H1 (cell line): Measurements from ENCODE around the gene RAD23A. TPM values are rescaled to one million over a fixed set of nuclear protein-coding genes. Genes with fewer than 3 reads are reported as not detected.
A peak's percentile ranks its signal among the peaks of the same experiment; 100 is the strongest.

Experiments used
- CTCF ChIA-PET: fragments of 300-600 bp; sonication (Branson Sonifier 250); formaldehyde crosslinking; loops from one replicate; lab custom pipeline; 2021; ENCODE audit not compliant: partially characterized antibody; lab: Charles Lee
- POLR2A ChIA-PET: fragments of 300-600 bp; sonication (Branson Sonifier 250); formaldehyde crosslinking; loops from one replicate; lab custom pipeline; 2021; ENCODE audit warnings: inconsistent platforms; ENCODE audit not compliant: partially characterized antibody; lab: Charles Lee
- DNase-seq, 2 experiments: peaks; one replicate each; pipeline versions ENCODE4 v3.0.0 to v3.0.0-alpha.2; 2010 to 2022; ENCODE audit warnings: low spot score in 2 of 2, low read depth in 1 of 2, mixed read lengths in 1 of 2
- FAIRE-seq: peaks from 2 replicates; lab custom pipeline; 2011; peaks lifted over from hg19 to GRCh38; lab: Jason Lieb, UNC
- H2AFZ ChIP-seq: 2 replicates; pipeline ENCODE4 v1.8.1; 2012; ENCODE audit warnings: low read length, inconsistent platforms
- H2AK5ac ChIP-seq: 2 replicates; pipeline ENCODE4 v1.6.1; 2013; ENCODE audit warnings: low read depth, low read length
- H2BK120ac ChIP-seq: replicated peaks from 2 replicates; pipeline ENCODE3; 2013; ENCODE audit warnings: low read depth, low read length, inconsistent platforms
- H2BK12ac ChIP-seq: 2 replicates; pipeline ENCODE4 v1.6.1; 2013; ENCODE audit warnings: low read depth, low read length
- H2BK15ac ChIP-seq: 2 replicates; pipeline ENCODE4 v1.6.1; 2013; ENCODE audit warnings: low read length
- H2BK20ac ChIP-seq: 2 replicates; pipeline ENCODE4 v1.6.1; 2013; ENCODE audit warnings: low read length
- H2BK5ac ChIP-seq: 2 replicates; pipeline ENCODE4 v1.6.1; 2013; ENCODE audit warnings: low read depth, low read length
- H3K14ac ChIP-seq: 2 replicates; pipeline ENCODE4 v1.6.1; 2013; ENCODE audit warnings: inconsistent platforms; ENCODE audit not compliant: insufficient read length
- H3K18ac ChIP-seq: 2 replicates; pipeline ENCODE4 v1.6.1; 2013; ENCODE audit warnings: low read length; ENCODE audit errors: extremely low read depth
- H3K23ac ChIP-seq: 2 replicates; pipeline ENCODE4 v1.6.1; 2013; ENCODE audit warnings: inconsistent platforms; ENCODE audit not compliant: insufficient read length
- H3K23me2 ChIP-seq: 2 replicates; pipeline ENCODE4 v1.6.1; 2013; ENCODE audit warnings: low read depth, low read length
- H3K27ac ChIP-seq: 2 replicates; pipeline ENCODE4 v1.6.1; 2011; ENCODE audit warnings: low read depth, low read length, inconsistent platforms
- H3K27me3 ChIP-seq, 4 experiments: replicated peaks in 1 of 4; 1 replicate in 1 of 4; 2 replicates in 3 of 4; pipeline versions ENCODE4 v1.6.1 to v1.8.1; 2011 to 2013; ENCODE audit warnings: low read length in 3 of 4, mild to moderate bottlenecking in 3 of 4, inconsistent platforms in 2 of 4, mixed read lengths in 2 of 4, moderate library complexity in 1 of 4; ENCODE audit not compliant: control insufficient read depth in 3 of 4, insufficient read depth in 3 of 4; ENCODE audit errors: extremely low read depth in 1 of 4
- H3K36me3 ChIP-seq, 4 experiments: 2 replicates each; pipeline versions ENCODE4 v1.6.1 to v1.8.1; 2011 to 2013; ENCODE audit warnings: mild to moderate bottlenecking in 4 of 4, low read length in 3 of 4, moderate library complexity in 2 of 4, control low read depth in 1 of 4, inconsistent platforms in 1 of 4; ENCODE audit not compliant: insufficient read depth in 4 of 4, control insufficient read depth in 2 of 4
- H3K4ac ChIP-seq: replicated peaks from 2 replicates; pipeline ENCODE3; 2013; ENCODE audit warnings: low read length, low read depth, mixed read lengths, inconsistent platforms; ENCODE audit not compliant: insufficient read length
- H3K4me1 ChIP-seq, 4 experiments: replicated peaks in 1 of 4; 1 replicate in 1 of 4; 2 replicates in 3 of 4; pipeline versions ENCODE4 v1.6.1 to v1.8.1; 2011 to 2013; ENCODE audit warnings: low read length in 3 of 4, inconsistent platforms in 2 of 4, mixed read lengths in 1 of 4; ENCODE audit not compliant: insufficient read depth in 4 of 4, control insufficient read depth in 3 of 4
- H3K4me2 ChIP-seq, 2 experiments: 2 replicates each; pipeline versions ENCODE4 v1.6.1 to v1.8.1; 2011 to 2013; ENCODE audit warnings: low read depth in 2 of 2, low read length in 2 of 2, control low read depth in 1 of 2, inconsistent platforms in 1 of 2, mild to moderate bottlenecking in 1 of 2; ENCODE audit not compliant: insufficient read depth in 1 of 2
- H3K4me3 ChIP-seq, 4 experiments: fragments of 200-600, 300-600 bp in 1 of 4; sonication (generic), shearing (Covaris generic), sonication (Bioruptor Twin) in 1 of 4; 2 replicates each; pipeline versions ENCODE4 v1.5.1 to v1.8.1; 2011 to 2016; ENCODE audit warnings: low read length in 4 of 4, low read depth in 3 of 4, control low read depth in 2 of 4, inconsistent platforms in 2 of 4, mild to moderate bottlenecking in 2 of 4, mixed read lengths in 1 of 4, moderate library complexity in 1 of 4; ENCODE audit not compliant: insufficient read depth in 2 of 4; ENCODE audit errors: extremely low read depth in 1 of 4
- H3K56ac ChIP-seq: replicated peaks from 2 replicates; pipeline ENCODE3; 2013; ENCODE audit warnings: low read depth, mild to moderate bottlenecking, mixed read lengths, low read length, inconsistent platforms; ENCODE audit not compliant: insufficient read length
- H3K79me1 ChIP-seq: 2 replicates; pipeline ENCODE4 v1.6.1; 2013; ENCODE audit warnings: low read depth, low read length, control low read depth
- H3K79me2 ChIP-seq, 2 experiments: 2 replicates each; pipeline versions ENCODE4 v1.6.1 to v1.8.1; 2012 to 2013; ENCODE audit warnings: low read length in 2 of 2, mild to moderate bottlenecking in 2 of 2, inconsistent platforms in 1 of 2; ENCODE audit not compliant: insufficient read depth in 2 of 2, control insufficient read depth in 1 of 2
- H3K9ac ChIP-seq, 4 experiments: replicated peaks in 1 of 4; 1 replicate in 1 of 4; 2 replicates in 3 of 4; pipeline versions ENCODE4 v1.6.1 to v1.8.1; 2011 to 2013; ENCODE audit warnings: low read depth in 3 of 4, low read length in 3 of 4, control low read depth in 2 of 4, mild to moderate bottlenecking in 2 of 4, moderate library complexity in 2 of 4, inconsistent platforms in 1 of 4; ENCODE audit errors: extremely low read depth in 1 of 4
- H3K9me3 ChIP-seq, 2 experiments: 2 replicates each; pipeline versions ENCODE4 v1.6.1 to v1.8.1; 2012 to 2013; ENCODE audit warnings: mild to moderate bottlenecking in 2 of 2, moderate library complexity in 2 of 2, control low read depth in 1 of 2, inconsistent platforms in 1 of 2, low read depth in 1 of 2, low read length in 1 of 2, mixed read lengths in 1 of 2; ENCODE audit not compliant: insufficient read depth in 2 of 2
- H4K20me1 ChIP-seq, 2 experiments: replicated peaks in 1 of 2; 2 replicates each; pipeline versions ENCODE3 to v1.8.1; 2011 to 2013; ENCODE audit warnings: inconsistent platforms in 2 of 2, low read length in 2 of 2, mild to moderate bottlenecking in 1 of 2; ENCODE audit not compliant: insufficient read depth in 2 of 2, control insufficient read depth in 1 of 2
- H4K5ac ChIP-seq: 2 replicates; pipeline ENCODE4 v1.6.1; 2013; ENCODE audit warnings: low read length, low read depth, mixed read lengths, inconsistent platforms; ENCODE audit not compliant: insufficient read length
- H4K8ac ChIP-seq: 2 replicates; pipeline ENCODE4 v1.8.0; 2013; ENCODE audit warnings: mild to moderate bottlenecking, moderate library complexity, low read length, inconsistent platforms; ENCODE audit not compliant: insufficient read depth; ENCODE audit errors: extremely low read depth
- H4K91ac ChIP-seq: replicated peaks from 2 replicates; pipeline ENCODE3; 2013; ENCODE audit warnings: low read length, mixed read lengths, inconsistent platforms; ENCODE audit not compliant: insufficient read length
- WGBS, 2 experiments: shearing (Covaris generic) in 1 of 2; methylation state at CpG; one replicate each; pipeline versions ENCODE4 v1.1.6 to v1.1.7; 2013 to 2015; ENCODE audit warnings: low lambda C conversion rate in 2 of 2, mixed read lengths in 2 of 2, inconsistent platforms in 1 of 2, low coverage in 1 of 2, missing lambda C conversion rate in 1 of 2; ENCODE audit not compliant: insufficient replicate concordance in 2 of 2, insufficient coverage in 1 of 2, insufficient read length in 1 of 2; ENCODE audit errors: extremely low coverage in 1 of 2, missing lambda C conversion rate in 1 of 2; 5-methylcytosine and 5-hydroxymethylcytosine counted together
- polyA plus RNA-seq, 7 experiments: library from polyadenylated mRNA; depleted of rRNA in 3 of 7; stranded (reverse) in 5 of 7; unstranded in 2 of 7; fragments of >200 nt in 5 of 7; fragments of 200-250 nt in 2 of 7; gene quantifications; 1 replicate in 5 of 7; 2 replicates in 1 of 7; 4 replicates in 1 of 7; pipeline versions ENCODE4 v1.2.1 to v1.2.3, GENCODE V29; 2011 to 2013; ENCODE audit warnings: missing spikeins in 2 of 7, mixed read lengths in 2 of 7
- total RNA-seq: library from RNA; stranded (reverse); fragmentation: NEBNext Ultra II Directional; extraction: Animal tissue kit (Norgen Biotek cat#: 25700); gene quantifications from 2 replicates; pipeline ENCODE4 v1.2.1, GENCODE V29; 2021

The RAD23A gene
- total and polyA plus RNA-seq, 2 of the 8 experiments (the other 6 are each of a cell fraction or from before 2014, with no cell fraction given) = 40.0 to 76.1 TPM

DNA sequence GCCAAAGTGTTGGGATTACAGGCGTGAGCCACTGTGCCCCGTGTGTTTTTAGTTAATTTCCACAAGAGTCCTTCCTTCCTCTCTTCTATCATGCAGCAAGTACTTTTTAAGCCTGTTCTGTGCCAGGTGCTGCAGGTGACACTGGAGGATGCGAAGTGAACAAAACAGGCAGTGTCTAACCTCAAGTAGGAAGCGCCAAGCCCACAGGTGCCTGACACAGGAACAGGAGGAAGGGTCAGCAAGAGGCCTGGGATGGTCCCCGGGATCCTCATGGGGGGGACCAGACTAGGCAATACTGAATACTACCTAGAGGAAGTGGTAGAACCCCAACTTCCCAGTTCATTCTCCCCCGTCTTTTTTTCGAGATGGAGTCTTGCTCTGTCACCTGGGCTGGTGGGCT, 9.1 kb upstream of the RAD23A start:
- Histone ChIP-seq H3K9ac (no peak overlapping the region; a peak in 1 of 7 replicates), H3K79me1 (peaks cover 10% of the 10 kb centered on the region), H3K27ac (0 out of 2 replicates have a peak overlapping the region, but pooled peaks have one; percentile 10), H4K20me1 (peaks cover 9 to 20% of the 10 kb centered on the region in 2 experiments), H2BK12ac (peak overlapping the region; percentile 89; the same call in 1 of the 2 replicates), H4K91ac (no peak overlapping the region), H3K9me3 (no peaks in the 10 kb centered on the region), H3K27me3 (no peaks in the 10 kb centered on the region), H3K14ac (no peak overlapping the region), H2BK20ac (peak overlapping the region; percentile 40), H3K4ac (peak overlapping the region; percentile 24), H2BK120ac (peak overlapping the region; percentile 7), H3K4me2 (peak overlapping the region in 1 of 2 experiments; percentile 87; a peak in 3 of 4 replicates), H3K56ac (no peak overlapping the region), H3K23ac (no peak overlapping the region), H3K4me1 (peaks cover 0 to 26% (median 14%) of the 10 kb centered on the region in 4 experiments; a peak in 6 of 7 replicates), H4K8ac (peak overlapping the region; percentile 39; the same call in 1 of the 2 replicates), H2BK15ac (peak overlapping the region; percentile 55), H2BK5ac (peak overlapping the region; percentile 40; the same call in 1 of the 2 replicates), H2AFZ (no peak overlapping the region), H3K4me3 (no peak overlapping the region), H3K23me2 (peaks cover 18% of the 10 kb centered on the region; the same call in 1 of the 2 replicates), H3K36me3 (peaks cover 11 to 24% (median 19%) of the 10 kb centered on the region in 4 experiments), H3K79me2 (peaks cover 24 to 45% of the 10 kb centered on the region in 2 experiments), H3K18ac (peak overlapping the region; percentile 15), H2AK5ac (no peak overlapping the region; the same call in 1 of the 2 replicates), H4K5ac (no peak overlapping the region)
- CTCF ChIA-PET = interaction anchor here (2.1 kb wide), 1 partner anchor 29 kb away, joined by 9 read pairs; no protein-coding TSS in a partner anchor
- 92% methylated on average over 7 of the region's 7 CpGs; no CpG with 5 or more reads in 1 of the 2 experiments for WGBS, 2 experiments
- FAIRE-seq (no peak), DNase-seq (no peak)
- POLR2A ChIA-PET = interaction anchor here (0.6 to 3.3 kb wide), 16 partner anchors 10 to 202 kb away, joined by 3 to 71 read pairs (median 12); partner anchors contain the start of genes DNASE2, GADD45GIP1, GCDH and RAD23A
